Measurements from ENCODE around the gene MAP4K5.

- TF ChIP-seq, protein P1, sequence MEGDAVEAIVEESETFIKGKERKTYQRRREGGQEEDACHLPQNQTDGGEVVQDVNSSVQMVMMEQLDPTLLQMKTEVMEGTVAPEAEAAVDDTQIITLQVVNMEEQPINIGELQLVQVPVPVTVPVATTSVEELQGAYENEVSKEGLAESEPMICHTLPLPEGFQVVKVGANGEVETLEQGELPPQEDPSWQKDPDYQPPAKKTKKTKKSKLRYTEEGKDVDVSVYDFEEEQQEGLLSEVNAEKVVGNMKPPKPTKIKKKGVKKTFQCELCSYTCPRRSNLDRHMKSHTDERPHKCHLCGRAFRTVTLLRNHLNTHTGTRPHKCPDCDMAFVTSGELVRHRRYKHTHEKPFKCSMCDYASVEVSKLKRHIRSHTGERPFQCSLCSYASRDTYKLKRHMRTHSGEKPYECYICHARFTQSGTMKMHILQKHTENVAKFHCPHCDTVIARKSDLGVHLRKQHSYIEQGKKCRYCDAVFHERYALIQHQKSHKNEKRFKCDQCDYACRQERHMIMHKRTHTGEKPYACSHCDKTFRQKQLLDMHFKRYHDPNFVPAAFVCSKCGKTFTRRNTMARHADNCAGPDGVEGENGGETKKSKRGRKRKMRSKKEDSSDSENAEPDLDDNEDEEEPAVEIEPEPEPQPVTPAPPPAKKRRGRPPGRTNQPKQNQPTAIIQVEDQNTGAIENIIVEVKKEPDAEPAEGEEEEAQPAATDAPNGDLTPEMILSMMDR (IDR thresholded peaks at IDR 0.05; ENCODE audit: insufficient read depth, low read depth, low read length): no peak
- TF ChIP-seq EZH2 (IDR thresholded peaks at IDR 0.05; ENCODE audit: insufficient read depth, low read length): no peak
These were observed 62.4 kb downstream of the MAP4K5 start for GRCh38 chr14:50469982-50470381.

Data from astrocyte (in vitro differentiated cells and primary cell).